GM23248 (cell line): ENCODE data around the gene ZNF334.

Experiments used
- EZH2 ChIP-seq: fragments of 200-600 bp; sonication (generic); IDR thresholded peaks from 2 replicates; pipeline ENCODE4 v1.6.1; 2018; ENCODE audit warnings: antibody characterized with exemption, mild to moderate bottlenecking; ENCODE audit not compliant: insufficient read depth, poor library complexity, severe bottlenecking
- EZH2phosphoT487 ChIP-seq: fragments of 200-600 bp; sonication (generic); IDR thresholded peaks from 2 replicates; pipeline ENCODE4 v1.6.1; 2018; ENCODE audit warnings: antibody characterized with exemption, moderate library complexity, mild to moderate bottlenecking, low read depth; ENCODE audit not compliant: insufficient read depth

DNA sequence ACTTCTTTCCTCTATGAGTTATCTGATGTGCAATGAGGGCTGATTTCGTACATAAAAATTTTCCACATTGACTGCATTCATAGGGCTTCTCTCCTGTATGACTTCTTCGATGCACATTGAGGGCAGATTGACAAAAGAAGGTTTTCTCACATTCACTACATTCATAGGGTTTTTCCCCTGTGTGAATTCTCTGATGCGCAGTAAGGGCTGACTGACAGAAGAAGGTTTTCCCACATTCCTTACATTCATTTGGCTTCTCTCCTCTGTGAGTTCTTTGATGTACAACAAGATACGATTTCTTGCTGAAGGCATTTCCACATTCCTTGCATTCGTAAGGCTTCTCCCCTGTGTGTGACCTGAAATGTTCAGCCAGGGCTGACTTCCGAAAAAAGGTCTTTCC, 11.4 kb downstream of the ZNF334 start:
- TF ChIP-seq EZH2 (no peak), EZH2phosphoT487 (no peak)
